Measurements from ENCODE around the gene PRKCB.

- TF ChIP-seq CTCF (IDR thresholded peaks at IDR 0.05) (no peak), POLR2A (IDR thresholded peaks at IDR 0.05) (no peak), POLR2AphosphoS5 (IDR thresholded peaks at IDR 0.05) (no peak)
Observed at GRCh38 chr16:23837553-23838308, 1.9 kb downstream of the PRKCB start.

Measured in gastroesophageal sphincter (tissue), 3 donors.